Measurements from ENCODE around the gene ATP2B1.

Gene ATP2B1

DNA sequence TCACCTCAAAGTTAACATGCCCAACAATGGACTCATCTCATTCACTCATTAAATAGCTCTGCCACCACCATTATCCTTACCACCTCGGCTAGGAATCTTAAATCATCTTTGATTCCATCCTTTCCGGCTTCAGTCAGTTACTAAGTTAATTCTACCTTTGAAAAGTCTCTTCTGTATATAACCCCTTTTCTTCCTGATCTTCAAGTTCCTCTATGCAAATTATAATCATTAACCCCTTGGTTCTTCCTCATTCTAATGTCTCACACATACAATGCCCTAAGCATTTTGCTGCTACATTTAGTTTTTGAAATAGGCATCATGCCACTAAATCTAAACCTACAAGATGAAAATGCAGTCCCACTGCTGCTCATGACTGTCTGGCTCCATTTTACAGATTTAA, 51.6 kb downstream of the ATP2B1 start:
- DNase-seq (ENCODE audit: low read depth), result no peak

DNA sequence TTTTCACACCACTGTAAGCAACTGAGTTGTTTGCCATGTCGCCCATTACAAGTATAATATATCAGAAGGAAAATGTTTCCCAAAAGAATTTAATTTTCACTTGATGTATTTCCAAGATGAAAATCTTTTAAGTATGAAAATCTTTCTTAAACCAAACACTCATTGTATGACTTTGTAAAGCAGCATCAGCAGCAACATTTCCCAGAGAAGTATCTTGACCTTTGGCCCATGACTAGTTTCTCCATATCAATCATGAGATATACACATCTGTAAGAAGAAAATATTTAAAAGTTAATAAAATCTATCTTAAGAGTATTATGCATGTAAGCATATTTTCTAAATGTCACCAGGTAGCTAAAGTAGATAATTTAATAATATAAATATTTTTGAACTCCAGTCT, 52.8 kb downstream of the ATP2B1 start:
- DNase-seq (ENCODE audit: low read depth), result no peak

DNA sequence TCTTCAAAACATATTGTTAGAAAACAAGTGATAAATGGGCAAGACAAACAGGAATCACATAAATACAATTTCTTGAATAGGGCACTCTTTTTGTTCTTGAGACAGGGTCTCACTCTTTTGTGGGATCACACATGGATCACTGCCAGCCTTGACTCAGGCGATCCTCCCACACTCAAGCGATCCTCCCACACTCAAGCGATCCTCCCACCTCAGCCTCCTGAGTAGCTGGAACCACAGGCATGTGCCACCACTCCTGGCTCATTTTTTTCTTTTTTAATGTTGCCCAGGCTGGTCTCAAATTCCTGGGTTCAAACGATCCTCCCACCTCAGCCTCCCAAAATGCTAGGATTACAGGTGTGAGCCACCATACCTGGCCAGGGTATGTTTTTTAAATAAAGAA, 57.4 kb downstream of the ATP2B1 start:
- DNase-seq (ENCODE audit: low read depth), result no peak

DNA sequence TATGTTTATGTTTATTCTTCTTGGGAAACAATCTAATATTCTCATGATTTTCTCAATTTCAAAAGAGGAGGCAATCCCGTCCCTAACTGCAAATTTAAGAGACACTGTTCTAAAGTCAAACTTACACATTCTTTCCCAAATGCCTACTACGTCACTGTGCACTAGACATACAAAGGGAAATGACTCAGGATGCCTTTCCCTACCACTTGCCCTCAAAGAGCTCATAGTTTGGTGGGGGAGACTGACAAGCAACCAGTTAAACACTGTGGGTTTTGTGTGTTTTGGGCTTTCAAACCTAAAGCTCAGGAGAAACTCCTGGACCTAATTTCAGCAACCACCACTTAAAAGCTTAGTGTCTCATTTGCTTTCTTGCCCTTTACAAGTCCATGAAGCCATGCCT, 58.4 kb downstream of the ATP2B1 start:
- no peak for DNase-seq (ENCODE audit: low read depth)

DNA sequence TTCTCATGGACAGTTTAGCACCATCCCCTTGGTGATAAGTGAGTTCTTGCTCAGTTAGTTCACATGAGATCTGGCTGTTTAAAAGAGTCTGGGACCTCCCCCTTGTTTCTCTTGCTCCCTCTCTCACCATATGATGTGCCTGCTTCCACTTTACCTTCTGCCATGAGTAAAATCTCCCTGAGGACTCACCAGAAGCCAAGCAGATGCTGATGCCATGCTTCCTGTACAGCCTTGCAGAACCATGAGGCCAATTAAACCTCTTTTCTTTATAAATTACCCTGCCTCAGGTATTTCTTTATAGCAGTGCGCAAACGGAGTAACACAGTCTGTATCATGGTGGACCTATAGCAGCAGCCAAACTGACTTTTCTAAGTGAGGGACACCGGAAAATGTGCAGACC, 58.8 kb downstream of the ATP2B1 start:
- no peak for DNase-seq (ENCODE audit: low read depth)

DNA sequence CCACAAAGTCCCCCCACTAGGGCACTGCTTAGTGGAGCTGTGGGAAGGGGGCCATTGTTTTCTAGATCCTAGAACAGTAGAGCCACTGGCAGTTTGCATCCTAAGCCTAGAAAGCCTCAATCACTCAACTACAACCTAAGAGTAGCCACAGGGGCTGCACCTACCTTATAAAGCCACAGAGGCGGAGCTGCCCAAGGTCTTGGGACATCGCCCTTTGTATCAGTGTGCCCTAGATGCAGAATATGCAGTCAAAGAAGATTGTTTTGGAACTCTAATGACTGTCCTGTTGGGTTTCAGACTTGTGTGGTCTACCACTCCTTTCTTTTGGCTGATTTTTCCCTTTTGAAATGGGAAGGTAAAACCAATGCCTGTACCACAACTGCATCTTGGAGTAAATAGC, 59.5 kb downstream of the ATP2B1 start:
- DNase-seq (ENCODE audit: low read depth), result no peak

DNA sequence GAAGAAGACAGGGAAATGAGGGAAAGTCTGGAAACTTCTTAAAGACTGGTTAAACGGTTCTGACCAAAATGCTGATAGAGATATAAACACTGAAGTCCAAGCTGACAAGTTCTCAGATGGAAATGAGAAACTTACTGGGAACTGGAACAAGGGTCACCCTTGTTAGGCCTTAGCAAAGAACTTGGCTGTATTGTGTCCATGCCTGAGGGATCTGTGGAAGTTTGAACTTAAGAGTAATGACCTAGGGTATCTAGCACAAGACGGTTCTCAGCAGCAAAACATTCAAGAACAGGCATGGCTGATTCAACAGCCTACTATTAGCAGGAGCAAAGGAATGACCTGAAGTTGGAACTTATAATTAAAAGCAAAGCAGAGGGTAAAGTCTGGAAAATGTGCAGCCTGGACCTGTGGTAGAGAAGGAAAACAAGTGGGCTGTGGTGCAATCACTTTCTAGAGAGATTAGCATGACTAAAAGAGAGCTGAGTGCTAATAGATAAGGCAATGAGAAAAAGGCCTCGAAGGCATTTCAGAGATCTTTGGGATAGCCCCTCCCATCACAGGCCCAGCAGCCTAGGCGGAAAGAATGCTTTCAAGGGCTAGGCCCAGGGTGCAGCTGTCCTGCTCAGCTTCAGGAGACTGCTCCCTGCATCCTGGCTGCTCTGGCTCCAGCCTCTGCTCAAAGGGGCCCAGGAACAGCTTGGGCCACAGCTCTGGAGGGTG, 60.3 kb downstream of the ATP2B1 start:
- DNase-seq (ENCODE audit: low read depth), result no peak

DNA sequence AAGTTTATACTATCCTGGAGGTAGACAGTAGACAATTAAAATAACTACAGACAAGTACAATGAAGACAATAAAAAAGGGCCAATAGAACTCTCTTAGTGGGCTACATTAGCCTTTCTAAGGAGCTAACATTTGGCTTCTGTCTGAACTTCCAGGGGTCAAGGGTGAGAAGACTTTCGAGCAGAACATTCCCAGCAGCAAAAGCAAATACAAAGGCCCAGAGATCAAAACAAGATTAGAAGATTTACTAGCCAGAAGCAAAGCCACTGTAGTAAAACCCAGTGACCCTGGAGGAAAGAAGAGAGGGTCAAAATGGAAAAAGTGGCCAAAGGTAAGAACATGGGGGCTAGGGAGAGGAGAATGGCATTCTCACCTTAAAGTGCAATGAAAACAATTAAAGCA, 63.2 kb downstream of the ATP2B1 start:
- no peak for DNase-seq (ENCODE audit: low read depth)

DNA sequence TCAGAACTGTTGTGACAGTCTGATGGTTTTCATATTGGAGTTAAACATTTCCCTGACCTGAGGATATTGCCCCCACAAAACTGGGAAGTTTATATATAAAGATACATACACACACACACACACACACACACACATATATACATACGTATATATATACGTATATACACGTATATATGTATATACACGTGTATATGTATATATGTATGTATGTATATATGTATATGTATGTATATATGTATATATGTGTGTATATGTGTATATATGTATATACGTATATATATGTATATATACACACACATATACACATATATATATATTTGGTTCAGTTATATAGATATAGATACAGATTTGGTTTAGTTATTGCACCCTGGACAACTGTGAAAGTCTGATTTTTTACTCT, 65.7 kb downstream of the ATP2B1 start:
- DNase-seq (ENCODE audit: low read depth), result no peak

DNA sequence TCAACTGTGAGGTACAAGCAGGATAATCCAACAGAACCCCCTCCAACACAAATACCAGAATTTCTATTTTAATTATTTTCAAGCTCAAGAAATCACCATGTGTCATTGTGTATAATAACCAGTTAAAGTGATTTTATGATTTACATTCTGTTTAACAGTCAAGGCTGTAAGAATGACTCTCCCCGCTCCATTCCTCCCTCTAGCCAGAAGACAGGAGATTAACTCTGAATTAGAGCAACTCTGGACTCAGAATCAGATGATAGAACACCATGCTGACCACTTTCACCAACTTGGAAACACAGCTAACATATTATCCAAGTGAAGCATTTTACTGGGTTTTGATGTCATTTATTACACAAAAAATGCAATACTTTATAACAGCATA, 71.9 kb downstream of the ATP2B1 start:
- DNase-seq (ENCODE audit: low read depth), result no peak

DNA sequence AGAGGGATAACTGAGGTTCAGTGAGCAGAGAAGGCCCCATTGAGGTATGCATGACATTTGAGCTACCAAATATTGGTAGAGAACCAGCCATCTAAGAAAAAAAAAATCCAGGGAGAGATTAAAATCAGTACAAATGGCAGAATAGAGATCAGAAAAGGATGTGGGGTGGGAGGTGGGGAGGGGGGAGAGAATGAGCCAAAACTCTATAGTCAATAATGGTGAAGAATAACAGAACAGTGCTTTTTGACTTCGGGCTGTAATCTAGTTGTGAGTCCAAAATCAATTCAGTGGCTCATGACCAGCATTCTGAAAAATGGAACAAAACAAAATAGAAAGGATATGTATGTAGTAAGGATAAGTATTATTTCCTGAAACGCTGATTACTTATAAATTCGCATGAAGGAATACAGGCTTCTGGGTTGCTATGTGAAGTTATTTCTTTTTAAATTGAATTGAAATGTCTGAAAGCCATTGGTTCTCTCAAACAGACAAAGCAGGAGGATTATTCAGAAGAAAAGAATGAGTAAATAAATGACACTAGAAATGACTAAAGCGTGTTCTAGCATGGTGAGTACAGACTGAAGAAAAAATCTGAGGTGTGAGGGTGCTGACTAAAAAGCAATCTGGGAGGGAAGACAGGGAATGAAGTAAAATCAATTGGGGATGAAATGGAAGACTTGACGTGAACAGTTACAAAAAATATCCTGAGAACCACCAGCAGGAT, 72.4 kb downstream of the ATP2B1 start:
- DNase-seq (ENCODE audit: low read depth), result no peak

DNA sequence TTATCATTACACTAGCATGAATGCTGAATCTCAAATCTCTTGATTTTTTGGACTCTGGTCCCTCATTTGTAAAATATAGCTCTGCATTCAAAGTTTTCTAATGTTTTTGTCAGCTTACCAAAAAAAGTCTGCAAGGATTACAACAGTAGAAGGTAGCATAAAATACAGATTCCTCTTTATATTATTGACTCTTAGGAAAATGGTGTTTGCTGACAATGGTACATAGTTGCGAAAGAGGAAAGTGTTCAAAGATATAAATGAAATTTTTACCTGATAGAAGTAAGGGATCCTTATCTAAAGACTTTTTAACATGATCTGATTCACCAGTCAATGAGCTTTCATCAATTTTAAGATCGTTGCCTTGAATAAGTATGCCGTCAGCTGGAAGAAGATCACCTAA, 74.1 kb downstream of the ATP2B1 start:
- no peak for DNase-seq (ENCODE audit: low read depth)

DNA sequence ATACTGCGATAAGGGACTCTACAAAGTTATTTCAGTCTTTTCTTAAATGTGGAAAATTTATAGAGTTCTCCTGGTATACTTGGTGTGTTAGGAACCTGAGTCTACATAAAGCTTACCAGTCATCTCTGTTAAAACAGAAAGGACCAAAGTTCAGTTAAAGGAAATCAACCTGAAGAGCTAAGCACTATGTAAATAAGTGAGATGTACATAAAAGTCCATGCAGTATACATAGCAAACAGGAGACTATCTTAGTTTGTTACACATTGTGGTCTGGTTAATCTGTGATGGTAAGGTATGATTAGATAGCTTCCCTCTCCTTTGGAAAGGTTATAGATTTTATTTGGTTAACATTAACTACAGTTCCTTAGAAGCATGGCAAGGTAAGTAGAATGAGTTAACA, 75.9 kb downstream of the ATP2B1 start:
- DNase-seq (ENCODE audit: low read depth), result no peak

DNA sequence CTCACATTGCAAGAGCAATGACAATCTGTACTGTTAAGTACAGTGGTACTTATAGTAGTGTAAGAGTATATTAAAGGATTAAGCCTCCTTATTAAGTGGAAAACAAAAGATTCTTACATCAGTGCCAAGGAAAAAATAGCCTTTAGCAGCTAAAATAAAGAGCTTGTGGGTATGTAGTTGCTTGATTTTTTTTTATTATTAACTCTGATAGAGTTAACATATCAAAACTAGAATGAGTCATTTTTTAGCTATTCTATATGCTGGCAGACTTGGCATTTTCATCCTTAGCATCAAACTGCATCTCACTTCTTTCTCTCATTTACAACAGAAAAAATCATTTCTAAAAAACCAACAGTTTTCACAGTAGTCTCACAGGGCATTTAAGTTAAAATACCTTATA, 86.5 kb downstream of the ATP2B1 start:
- DNase-seq (ENCODE audit: low read depth), result no peak

DNA sequence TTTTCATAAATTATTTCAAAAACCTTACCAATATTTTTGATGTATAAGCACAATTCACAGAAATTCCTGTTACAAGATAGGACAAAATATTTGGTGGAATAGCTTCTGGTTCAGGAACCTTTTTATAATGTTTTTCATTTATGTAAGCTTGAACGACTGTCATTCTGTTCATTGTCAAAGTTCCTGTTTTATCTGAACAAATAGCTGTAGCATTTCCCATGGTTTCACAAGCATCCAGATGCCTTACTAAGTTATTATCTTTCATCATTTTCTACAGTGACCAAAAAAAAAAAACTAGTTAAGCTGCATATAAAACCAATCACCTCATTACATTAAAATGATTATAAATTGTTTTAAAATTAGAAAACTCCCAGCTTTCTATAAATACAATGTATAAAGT, 87.1 kb downstream of the ATP2B1 start:
- DNase-seq (ENCODE audit: low read depth), result no peak

DNA sequence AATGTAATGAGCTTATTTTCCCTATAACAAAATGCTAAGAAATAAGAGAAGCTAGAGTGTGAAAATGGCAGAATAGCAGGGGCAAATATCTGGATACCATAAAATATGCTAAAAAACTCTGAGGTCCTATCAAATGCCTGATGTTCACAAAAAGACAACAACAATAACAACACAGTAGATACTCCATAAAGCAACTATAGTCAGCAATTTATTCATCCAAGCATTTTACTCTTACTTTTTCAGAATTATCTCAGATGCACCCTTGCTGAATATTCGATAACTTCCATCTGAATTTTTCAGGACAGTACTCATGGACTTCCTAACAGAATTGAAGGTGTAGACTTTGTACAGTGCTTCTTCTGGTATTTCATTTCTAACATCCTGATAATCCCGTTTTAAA, 88.9 kb downstream of the ATP2B1 start:
- no peak for DNase-seq (ENCODE audit: low read depth)

DNA sequence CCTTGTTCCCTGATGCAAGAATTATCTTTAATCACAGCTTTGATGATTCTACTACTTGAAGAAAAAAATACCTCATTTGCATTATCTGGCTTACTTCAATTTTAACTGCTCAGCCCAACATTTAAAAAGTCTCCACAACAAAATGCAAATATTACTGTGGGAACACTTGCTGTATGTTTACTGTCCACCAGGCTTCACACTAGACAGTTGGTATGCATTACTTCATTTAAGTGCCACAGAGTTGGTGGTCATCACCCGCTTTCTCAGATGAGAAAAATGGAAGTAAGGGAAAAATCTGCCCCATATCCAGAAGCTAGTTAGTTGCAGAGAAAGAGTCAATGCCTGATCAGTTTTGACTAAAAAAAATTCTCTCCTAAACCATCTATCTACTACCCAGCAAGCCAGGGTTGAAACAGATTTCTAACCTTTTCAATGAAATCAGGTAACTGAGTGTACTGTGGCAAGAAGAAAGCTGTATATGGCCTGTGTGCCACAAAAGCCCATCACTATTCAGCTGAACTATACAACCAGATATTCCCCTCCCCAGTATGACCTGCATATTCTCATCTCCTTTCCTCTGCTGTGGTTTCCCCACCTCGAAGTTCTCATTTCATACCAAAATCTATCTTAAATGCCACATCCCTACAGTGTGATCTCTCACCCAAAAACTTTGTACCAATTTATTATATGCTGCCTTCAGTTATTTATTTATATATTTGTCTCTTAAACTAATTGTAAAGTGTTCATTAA, 90.3 kb downstream of the ATP2B1 start:
- DNase-seq (ENCODE audit: low read depth), result no peak

DNA sequence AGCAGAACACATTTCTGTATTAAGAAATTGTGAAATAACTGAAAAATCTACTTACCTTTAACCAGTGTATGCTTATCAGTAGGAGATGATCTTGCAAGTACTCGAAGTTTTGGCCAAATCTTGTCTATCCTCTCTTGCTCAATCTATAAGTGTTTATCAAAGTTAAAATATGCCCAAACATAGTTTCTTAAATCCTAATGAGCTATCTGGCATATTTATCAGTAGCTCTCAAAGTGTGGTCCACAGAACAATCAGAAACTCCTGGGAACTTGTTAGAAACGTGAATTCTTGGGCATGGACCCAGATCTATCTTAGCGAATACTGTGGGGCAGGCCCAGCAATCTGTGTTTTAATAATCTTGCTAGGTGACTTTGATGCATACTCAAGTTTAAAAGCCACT, 98.3 kb downstream of the ATP2B1 start:
- DNase-seq (ENCODE audit: low read depth), result no peak

DNA sequence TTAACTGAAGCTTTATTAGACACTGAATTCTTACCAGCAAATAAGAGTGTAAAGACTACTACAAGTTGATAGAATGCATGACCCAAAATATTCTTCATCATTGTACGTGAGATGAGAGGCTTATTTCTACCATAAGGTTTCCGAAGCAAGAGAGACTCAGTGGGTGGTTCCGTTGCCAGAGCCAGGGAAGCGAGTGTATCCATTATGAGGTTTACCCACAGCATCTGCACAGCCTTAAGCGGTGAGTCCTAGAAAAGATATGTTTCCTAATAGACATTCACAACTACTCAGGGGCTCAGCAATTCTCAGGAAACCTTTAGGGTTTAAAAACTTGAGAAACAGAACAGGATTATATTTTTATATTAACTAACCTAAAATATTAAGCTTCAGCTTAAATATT, 105.0 kb downstream of the ATP2B1 start:
- no peak for DNase-seq (ENCODE audit: low read depth)

DNA sequence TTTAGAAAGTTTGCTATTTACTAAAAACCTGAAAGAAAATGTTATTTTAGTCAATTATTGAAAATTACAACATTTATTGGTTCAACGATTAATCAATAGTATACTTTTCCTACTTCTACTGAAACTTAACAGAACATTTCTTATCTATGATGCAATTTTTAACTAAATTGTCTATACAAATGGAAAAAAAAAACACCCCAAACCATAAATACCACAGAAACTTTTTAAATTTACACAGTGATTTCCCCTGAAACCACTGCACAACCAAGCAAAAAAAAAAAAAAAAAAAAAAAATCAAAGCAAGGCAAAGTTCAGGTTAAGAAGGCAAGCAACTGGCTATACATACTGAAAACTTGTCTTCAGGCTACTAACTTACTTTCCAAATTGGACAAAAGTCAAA, 110.9 kb downstream of the ATP2B1 start:
- DNase-seq (ENCODE audit: low read depth), result no peak

DNA sequence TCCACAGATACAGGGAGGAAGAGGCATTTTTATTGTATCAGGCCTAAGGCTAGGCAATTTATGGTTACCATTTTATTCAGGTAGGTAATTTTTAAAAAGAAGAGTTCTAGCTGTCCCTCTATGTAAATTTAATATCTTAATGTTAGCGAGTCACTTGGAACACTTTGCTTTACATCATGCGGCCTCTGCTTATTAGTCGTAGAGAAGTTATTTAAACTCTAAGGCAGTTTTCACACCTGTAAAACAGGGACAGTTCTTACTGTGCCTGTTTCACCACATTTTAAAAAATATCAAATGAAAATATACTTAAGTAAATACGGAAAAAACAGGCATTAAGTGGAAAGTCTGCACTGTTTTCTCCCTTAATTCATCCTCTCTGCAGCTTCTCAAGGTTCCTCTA, 111.4 kb downstream of the ATP2B1 start:
- DNase-seq (ENCODE audit: low read depth), result no peak

DNA sequence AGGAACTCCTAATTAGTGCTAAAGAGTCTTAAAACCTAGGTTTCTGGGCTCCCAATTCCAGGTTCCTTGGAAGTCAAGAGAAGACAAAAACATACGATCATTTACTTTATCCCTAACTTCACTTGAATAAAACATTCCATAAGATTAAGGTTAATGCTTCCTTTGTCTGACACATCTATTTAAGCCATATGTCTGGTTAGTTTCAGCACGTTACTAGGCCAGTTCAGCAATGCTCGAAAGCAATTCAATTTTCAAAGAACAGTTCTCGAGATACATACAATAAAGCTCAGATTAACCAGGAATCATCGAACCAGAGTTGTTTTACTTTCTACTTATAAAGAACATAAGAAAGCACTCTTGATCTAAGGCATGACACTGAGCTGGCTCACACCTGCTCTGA, 114.8 kb downstream of the ATP2B1 start:
- no peak for DNase-seq (ENCODE audit: low read depth)

DNA sequence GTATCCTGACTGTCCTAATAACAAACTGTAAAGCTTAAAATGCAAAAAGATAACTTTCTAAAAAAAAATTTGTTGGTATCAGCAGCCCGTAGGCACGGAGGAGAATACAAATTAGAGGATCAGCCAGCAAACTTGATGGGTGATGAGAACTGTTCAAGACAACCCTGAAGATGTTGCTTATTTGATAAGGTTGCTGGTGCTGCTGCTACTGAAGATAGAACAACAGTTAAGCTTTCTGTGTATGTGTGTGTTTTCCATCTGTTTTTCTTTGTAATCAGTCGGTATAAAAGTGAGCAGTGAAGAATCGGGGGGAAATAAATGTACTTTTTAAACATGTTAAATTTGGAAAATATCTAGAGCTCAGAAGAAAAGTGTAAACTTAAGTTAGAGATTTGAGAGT, 115.4 kb downstream of the ATP2B1 start:
- no peak for DNase-seq (ENCODE audit: low read depth)

Measured in stimulated activated CD8-positive, alpha-beta memory T cell treated with anti-CD3 and anti-CD28 coated beads, Interleukin-15, amount 100 ng/mL, for 1 hour (primary cell).